ELF-1 (cell line): ENCODE measurements around the gene NUP133.
"Not testable (repeated sequence)": the region's sequence is repeated elsewhere in the genome, so short reads cannot be mapped to it uniquely, and the experiment has no call there.

ENCODE experiments used
- DNase-seq: peaks from one replicate; pipeline ENCODE4 v3.0.0-alpha.2; 2016; ENCODE audit warnings: low read depth, low spot score

NUP133 gene

DNA sequence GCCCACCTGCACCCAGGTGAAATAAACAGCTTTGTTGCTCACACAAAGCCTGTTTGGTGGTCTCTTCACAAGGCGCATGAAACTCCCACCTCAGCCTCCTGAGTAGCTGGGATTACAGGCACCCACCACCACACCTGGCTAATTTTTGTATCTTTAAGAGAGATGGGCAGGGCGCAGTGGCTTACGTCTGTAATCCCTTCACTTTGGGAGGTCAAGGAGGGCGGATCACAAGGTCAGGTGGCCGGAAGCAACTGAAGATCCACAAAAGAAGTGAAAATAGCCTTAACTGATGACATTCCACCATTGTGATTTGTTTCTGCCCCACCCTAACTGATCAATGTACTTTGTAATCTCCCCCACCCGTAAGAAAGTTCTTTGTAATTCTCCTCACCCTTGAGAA, 89.6 kb downstream of the NUP133 start:
- peak; percentile 70 for DNase-seq

DNA sequence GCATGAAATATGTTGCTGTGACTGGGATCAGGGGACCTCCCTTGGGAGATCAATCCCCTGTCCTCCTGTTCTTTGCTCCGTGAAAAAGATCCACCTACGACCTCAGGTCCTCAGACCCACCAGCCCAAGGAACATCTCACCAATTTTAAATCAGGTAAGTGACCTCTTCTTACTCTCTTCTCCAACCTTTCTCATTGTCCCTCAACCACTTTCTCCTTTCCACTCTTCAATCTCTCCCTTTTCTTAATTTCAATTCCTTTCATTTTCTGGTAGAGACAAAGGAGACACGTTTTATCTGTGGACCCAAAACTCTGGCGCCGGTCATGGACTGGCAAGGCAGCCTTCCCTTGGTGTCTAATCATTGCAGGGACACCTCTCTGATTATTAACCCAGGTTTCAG, 95.3 kb downstream of the NUP133 start:
- not testable (repeated sequence) for DNase-seq

GRCh38 chr1:229412056-229412455, 96.1 kb downstream of the NUP133 start:
- peak; percentile 30 for DNase-seq

- peak; percentile 57 for DNase-seq
These were observed 96.6 kb downstream of the NUP133 start for GRCh38 chr1:229411434-229412055.

- peak; percentile 70 for DNase-seq
These were observed 97.3 kb downstream of the NUP133 start for GRCh38 chr1:229410692-229411433.

GRCh38 chr1:229410370-229410691, 97.8 kb downstream of the NUP133 start:
- DNase-seq: peak; percentile 9

- DNase-seq: peak; percentile 9
These were observed 98.3 kb downstream of the NUP133 start for GRCh38 chr1:229409616-229410369.

DNA sequence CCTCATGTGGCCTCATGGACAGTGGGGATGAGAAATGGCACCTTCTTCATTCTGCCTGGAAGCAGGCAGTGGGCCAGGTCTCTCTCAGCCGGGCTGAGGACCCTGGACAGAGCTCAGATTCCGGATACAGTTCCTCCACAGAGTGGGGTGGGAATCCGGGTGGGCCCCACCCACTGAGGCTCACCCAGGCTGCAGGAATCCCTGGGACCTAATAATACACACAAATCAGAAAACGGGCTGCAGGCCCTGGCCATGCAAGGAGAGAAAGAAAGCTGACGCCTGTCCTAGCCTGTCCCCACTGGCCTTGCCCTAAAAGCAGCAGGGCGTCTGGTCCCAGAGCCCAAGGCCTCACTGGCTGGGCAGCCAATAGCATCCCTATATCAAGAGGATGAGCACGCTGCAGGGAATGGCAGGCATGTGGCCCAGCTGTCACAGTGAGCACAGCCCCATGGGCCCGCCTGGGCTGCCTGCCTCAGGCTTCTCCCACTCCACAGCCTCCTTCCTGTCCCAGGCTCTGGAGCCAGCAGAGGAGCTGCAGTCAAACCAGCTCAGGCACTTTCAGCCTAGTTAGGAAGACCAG, 99.6 kb downstream of the NUP133 start:
- peak; percentile 95 for DNase-seq

- DNase-seq: peak; percentile 66
These were observed 100.7 kb downstream of the NUP133 start for GRCh38 chr1:229407206-229408026.

GRCh38 chr1:229406798-229407197, 101.3 kb downstream of the NUP133 start:
- peak; percentile 77 for DNase-seq

GRCh38 chr1:229403573-229403972, 104.6 kb downstream of the NUP133 start:
- DNase-seq: peak; percentile 14

DNA sequence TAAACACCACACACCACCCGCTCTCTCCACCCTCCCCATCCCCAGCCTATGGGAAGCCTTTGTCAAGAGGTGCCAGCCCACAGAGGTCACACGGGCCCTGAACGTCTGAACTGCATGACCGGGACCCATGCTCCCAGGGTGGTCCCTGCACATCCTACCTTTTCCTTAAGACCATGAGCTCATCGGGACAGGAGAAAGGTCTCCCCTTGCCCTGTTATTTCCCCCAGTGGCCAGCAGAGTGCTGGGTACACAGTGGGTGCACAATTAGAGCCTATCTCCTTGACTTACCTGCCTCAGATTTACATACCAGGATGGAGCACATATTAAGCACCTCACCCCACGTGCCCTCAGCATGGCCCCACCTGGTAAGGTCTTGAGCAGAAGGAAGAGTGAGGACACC, 105.1 kb downstream of the NUP133 start:
- no peak for DNase-seq

GRCh38 chr1:229402329-229402728, 105.8 kb downstream of the NUP133 start:
- not testable (repeated sequence) for DNase-seq

- no peak for DNase-seq
These were observed 110.4 kb downstream of the NUP133 start for GRCh38 chr1:229397762-229398161.

DNA sequence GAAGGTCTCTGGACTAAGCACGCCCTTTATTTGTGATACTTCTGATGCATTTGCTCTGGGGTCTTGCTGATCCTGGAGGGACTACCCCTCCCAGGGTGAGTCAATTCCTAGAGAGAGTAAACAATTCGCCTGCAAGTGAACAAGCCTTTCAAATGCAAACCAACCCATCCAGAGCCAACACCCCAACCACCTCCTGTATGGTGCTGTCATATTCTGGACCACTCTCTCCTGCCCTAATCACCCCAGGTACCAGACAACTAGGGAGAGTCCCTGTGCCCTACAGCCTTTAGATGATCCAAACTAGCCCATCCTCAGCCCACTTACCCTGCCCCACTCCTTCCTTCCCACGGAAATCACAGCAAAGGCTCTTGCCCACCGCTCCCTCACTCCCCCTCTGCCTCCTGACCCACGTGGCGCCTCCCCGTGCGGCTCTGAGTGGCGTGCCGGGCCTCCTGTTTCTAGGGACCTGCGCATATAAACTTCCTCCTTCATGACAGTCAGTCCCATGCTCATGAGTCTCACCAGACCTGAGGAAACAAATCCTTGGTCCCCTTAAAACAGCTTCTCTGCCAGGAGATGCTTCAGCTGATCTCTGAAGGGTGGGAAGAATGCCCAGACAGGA, 111.4 kb downstream of the NUP133 start:
- peak; percentile 30 for DNase-seq

GRCh38 chr1:229394517-229394916, 113.6 kb downstream of the NUP133 start:
- not testable (repeated sequence) for DNase-seq

DNA sequence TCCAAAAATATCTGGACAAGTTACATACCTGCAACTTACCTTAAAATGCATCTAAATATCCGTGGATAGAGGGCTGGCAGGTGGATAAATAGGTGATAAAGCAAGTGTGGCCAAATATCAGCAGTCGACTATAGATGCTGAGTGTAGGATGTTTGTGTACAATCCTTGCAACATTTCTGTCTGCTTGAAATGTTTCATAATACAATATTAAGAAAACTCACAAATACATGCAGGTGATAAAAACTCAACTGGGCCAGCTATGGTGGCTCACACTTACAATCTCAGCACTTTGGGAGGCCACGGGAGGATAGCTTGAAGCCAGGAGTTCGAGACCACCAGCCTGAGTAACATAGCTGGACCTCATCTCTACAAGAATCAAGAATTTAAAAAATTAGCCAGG, 115.2 kb downstream of the NUP133 start:
- DNase-seq: no peak
